ENCODE data around the gene DNAJC11. TPM values are rescaled to one million over a fixed set of nuclear protein-coding genes. Genes with fewer than 3 reads are reported as not detected.
A peak's percentile ranks its signal among the peaks of the same experiment; 100 is the strongest.

The DNAJC11 gene
- total RNA-seq, 1 experiment from 2014 or later, result 46.1 TPM

DNA sequence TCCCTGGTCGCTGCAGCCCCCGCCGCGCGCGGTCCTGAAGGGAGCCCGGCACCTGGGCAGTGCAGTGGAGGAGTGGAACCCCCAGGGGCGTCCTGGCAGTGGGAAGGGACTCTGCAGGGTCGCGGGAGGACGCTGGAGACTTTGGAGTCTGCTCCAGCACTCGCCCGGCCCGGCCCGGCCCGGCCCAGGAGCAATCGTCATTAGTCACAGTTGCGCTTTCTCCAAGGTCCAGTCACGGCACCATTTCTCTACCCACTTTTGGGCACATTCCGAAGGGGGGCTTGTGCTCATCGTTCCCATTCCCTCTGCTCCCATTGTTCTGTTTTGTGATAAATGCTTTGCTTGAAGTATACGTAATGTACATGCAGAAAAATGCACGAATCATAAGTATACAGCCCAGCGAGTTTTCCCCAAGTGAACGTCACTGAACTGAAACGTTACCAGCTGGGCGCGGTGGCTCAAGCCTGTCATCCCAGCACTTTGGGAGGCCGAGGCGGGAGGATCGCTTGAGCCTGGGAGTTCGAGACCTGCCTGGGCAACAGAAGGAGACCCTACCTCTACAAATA lies 75.9 kb downstream of the DNAJC11 start:
- DNase-seq (ENCODE audit: low read depth), result peak; percentile 19

DNA sequence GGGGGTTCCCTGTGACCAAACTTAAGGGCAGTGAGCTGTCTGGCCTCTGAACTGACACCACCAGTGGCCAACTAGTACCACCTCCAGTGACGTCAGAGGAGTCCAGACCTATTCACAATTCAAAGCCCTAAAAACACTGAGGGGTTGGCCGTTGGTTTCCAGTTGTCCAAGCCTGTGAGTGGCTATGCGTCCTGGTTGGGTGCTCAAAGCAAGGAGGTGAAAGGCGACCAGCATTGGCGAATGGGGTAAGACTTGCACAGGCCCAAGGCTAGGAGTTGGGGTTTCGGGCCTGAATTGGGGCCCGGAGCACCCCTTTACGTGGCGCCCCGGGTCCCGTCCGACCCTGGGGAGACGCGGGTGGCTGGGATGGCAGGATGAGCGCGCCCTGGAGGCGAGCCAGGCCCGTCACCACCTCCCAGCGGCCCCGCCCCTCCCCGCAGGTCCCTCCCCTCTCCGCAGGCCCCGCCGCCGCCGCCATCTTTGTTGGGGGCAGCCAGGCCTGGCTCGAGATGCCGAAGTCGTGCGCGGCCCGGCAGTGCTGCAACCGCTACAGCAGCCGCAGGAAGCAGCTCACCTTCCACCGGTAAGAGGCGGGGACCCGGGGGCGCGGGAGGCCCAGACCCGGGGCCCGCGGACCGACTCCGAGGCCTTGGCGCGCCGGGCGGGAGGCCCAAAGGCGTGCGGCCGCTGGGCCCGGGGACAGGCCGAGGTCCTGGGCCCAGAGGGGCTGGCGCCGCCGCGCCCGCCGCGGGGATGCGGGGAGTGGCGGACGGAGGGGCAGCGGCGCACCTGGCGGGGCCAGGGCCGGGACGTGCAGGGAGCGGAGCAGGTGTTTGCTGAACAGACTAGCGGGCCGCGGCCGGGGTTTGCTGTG lies 76.7 kb downstream of the DNAJC11 start, which contains the start of gene THAP3:
THAP3 (plus strand) TSS at position 159 of the 874 bp plus-strand sequence; CDS start at position 510, 351 bp downstream.
- DNase-seq (ENCODE audit: low read depth), result peak; percentile 96

DNA sequence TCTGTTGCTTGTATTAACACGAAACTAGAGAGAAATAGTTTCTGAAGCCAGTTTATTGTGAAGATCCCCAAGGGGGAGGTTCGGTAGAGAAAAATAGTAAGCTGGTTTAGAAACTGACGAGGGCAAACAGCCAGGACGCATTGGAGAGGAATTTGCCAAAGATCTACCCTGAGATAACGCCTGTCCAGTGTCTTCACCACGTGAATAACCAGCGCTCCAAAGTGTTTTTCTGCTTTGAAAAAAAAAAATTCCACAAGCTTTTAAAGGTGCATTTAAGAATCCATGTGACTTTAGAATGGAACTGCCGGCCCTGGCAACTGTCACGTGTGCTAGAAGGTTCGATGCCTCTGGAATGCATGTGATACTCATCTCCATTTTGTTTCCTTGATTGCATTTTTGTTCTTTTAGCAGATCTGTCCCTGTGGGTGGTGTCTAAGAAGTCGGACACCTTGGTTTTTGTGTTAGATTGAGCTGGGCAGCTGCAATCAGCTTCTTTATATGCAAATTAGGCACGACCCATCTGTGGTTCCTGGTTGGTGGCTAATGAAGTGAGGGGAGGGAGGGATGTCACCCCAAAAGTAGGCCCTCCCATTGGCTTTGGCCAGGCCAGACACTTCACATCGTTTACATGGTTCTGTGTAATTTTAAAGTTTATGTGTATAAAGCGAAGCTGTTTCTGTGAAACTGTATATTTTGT lies 78.2 kb downstream of the DNAJC11 start:
- DNase-seq (ENCODE audit: low read depth), result no peak

DNA sequence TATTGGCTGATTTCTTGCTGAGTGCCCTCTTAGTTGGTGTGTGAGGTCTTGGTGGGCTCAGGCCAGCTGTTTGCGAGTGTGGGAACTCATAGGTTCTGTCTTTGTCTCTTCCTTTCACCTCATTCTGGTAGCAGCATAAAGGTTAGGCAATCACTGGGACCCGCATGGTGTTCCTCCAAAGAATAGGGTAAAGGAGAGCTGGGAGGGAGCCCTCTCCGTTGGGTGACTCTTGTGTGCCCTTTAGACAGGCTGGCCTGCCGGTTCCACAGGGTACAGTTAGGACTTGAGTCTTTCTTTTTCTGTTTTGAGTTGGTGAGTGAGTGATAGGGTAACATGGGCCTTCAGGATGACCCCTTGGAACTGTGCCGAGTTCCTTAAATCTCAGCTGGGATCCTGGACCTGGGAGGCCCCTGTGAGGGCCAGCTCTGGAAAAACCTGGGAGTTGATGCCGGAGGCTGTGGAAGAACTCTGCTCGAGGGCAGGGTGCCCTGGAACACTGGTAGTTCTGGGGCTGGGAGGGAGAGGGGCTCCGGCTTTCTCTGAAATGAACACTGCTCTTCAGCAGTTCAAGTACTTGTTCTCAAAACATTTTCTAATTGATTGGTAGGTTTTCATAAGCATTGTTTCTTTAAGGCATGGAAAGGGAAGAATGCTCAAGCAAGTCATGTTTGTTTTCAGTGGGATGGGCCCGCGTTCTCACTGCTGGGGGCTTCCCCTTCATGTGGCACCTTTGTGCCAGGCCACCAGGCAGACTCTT lies 79.0 kb downstream of the DNAJC11 start:
- no peak for DNase-seq (ENCODE audit: low read depth)

DNA sequence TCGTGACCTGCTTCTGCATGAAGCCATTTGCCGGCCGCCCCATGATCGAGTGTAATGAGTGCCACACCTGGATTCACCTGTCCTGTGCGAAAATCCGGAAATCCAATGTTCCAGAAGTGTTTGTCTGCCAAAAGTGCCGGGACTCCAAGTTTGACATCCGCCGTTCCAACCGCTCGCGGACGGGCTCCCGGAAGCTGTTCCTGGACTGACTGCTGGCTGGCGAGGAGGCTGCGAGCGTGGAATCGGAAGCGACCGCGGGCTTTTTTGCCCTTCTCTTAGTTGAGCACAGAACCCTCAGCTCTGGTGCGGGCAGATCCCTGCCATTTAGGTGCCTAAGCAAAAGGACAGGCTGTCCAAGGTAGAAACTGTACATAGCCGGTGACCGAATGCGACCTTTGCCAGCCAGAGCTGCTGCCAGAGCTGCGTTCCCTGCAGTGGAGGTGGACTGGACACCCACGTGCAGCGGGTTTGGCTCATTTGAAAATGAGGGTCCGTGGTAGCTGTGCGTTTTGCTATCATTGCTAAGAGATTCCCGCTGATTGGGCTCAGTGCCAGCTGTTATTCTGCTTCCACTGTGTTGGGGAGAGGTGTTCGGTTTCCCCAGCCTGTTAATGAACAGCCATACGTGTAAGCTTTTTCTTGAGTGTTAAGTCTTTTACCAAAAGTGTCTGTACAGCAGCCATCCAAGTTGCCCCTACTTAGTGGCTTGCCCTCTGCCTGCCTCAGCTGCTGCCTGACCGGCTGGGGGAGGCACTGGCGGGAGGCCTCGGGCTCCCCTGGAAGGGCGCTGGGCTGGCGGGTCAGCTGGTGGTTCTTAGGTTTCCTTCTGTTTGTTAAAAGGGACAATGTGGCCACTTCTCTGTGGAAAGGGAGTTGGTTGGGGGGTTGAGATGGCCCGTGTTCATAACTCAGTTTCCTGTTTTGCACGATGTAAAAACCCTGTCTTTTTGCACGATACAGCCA lies 79.9 kb downstream of the DNAJC11 start:
- no peak for DNase-seq (ENCODE audit: low read depth)

DNA sequence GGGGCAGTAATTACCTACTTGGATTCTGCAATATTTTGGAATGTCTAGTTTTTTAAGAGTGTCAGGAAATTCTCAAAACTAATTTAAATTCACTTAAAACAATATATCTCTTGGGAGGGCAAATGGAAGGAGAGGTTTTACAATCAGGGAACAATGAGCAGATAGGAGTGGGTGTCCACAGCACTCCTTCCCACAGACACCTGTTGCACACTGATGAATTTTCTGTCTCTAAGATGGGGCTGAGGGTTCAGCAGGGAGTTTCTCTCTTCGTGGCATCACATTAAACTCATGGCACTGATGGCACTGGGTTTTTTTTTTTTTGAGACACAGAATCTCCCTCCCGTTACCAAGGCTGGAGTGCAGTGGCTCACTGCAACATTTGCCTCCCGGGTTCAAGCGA lies 82.6 kb downstream of the DNAJC11 start:
- DNase-seq (ENCODE audit: low read depth), result no peak

DNA sequence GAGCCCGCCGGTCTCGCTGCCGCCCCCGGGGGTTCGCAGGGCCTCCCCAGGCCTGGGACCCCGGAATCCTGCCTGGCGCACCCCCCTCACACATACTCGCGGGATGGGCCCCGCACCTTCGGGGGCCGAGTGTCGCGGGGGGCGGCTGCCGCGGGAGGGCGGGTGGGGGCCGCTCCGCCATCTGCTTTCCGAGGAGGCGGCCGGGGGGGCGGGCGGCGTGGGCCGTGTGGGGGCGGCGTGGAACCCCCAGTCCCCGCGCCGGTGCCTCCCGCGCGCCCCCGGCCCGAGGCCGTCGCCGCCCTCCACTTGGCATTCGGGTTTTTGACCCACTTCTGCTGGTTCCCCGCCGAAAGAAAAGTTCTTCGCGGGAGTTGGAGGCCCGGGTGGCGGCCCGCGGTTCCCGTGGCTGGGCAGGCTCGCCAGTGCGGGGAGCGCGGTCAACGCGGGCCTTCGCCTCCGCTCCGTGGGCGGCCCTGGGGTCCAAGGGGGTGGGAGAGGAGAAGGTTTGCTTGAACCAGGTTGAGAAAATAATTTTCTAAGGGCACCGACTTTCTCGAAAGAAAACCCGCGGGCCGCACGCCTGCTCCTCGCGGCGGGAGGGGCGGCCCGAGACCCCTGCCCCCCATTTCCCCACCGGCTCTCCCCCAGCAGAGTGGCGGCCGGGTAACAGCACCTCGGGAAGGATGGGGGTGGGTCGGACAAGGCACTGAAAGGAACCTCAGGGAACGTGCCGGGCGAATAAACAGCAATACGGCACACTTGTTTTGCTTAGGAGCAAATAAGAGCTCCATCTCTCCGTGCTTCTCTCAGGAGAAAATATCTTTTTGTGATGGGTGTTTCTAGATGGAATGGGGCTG lies 86.5 kb downstream of the DNAJC11 start:
- DNase-seq (ENCODE audit: low read depth), result no peak

DNA sequence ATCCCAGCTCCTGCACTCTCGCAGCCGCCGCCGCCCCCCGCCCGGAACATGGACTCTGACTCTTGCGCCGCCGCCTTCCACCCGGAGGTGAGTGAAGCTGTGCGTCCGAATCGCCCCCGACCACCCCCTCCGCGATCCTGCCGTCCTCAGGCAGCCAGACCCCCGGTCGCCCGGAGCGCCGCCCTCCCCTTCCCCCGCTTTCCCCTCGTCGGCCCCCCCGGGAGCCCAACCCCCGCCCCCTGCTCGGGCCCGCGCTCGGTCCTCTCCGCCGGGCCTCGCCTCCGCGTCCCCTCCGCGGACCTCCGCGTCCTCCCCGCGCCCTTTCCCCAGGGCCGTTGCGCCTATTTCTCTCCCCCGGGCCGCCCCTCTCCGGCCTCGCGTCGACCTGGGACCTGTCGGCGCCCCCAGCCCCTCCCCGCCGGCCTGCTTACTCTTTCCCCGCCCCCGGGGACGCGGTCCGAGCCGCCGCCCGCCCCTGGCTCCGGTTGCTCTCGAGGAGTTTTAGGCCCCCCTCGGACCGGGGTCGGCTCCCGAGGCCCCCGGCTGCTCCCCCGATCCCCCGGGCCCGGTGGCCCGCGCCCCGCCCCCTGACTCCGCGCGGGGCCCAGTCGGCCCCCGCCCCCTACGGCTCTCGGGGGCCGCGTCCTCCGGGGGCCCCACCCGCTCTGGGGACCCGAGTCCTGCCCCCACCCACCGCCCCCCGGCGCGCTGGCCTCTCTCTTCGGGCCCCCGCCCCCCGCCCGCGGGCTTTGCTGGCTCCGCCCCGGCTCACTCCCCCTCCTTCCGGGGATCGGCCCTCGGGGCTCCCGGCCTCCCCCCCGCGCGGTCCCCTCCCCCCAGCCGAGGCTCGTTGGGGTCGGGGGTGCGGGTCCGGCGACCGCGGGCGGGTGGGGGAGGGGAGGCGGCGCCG lies 87.3 kb downstream of the DNAJC11 start:
- DNase-seq (ENCODE audit: low read depth), result peak; percentile 40

DNA sequence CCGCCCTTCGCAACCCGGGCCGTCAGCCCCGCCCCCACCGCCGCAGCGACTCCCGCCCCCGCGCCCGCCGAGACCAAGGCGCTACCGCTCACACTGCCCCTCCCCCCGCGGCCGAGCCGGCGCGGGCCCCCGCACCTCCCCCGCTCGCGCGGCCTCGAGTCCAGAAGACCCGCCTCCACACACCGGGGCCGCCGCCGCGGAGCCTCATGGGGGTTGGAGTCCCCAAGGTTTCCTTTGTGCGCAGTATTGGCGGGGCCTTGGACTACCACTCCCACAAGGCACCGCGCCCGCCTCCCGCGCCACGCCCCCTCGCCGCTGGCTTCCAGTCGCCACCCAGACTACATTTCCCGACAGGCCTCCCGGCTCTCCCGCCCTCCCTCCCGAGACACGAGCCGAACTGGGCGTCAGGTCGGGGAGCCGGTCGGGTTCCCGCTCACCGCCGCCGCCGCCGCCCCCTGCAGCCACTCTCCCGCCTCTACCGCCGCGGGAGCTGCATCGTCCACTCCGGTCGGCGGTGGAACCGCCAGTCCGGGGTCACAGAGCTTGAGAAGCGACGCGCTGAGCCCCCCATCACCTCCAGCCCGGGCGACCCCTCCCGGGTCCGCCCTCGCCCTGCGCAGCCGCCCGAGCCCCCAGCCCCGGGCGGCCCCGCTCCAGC lies 88.1 kb downstream of the DNAJC11 start, which contains the start of gene PHF13:
PHF13 (plus strand) TSS at position 371 of the 658 bp plus-strand sequence. CDS start 336 bp downstream, outside the sequence.
- DNase-seq (ENCODE audit: low read depth), result peak; percentile 99

DNA sequence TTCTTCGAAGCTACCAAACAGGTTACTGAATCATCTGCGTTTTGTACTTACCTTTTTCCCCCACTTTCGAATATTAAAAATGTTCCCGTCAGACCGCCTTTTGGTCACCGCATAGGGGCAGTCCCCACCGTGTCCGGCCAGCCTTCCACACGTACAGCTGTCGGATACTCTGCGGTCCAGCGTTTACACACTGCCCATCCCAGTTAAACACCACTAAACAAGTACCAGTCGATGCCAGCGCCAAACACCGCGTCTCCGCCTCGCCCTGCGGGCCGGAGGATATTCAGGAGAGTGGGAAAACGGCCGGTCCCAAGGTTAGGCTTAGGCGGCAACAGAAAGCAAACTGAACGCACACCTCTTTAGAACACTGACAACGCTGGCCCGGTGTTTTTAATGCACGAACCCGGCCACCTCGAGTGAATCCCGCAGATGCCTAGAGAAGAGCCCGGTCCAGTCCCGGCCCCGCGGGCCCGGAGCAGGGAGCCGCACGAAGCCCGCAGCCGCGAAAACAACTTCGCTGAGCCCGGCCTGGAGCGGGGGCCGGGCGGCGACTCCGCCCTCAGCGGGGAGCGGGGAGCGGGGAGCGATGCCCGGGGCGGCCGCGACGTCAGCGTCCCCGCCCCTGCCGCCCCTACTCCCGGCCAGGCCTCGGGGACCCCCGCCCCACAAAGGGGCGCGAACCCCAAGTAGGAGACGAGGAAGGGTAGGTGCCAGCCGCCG lies 88.8 kb downstream of the DNAJC11 start:
- peak; percentile 60 for DNase-seq (ENCODE audit: low read depth)

DNA sequence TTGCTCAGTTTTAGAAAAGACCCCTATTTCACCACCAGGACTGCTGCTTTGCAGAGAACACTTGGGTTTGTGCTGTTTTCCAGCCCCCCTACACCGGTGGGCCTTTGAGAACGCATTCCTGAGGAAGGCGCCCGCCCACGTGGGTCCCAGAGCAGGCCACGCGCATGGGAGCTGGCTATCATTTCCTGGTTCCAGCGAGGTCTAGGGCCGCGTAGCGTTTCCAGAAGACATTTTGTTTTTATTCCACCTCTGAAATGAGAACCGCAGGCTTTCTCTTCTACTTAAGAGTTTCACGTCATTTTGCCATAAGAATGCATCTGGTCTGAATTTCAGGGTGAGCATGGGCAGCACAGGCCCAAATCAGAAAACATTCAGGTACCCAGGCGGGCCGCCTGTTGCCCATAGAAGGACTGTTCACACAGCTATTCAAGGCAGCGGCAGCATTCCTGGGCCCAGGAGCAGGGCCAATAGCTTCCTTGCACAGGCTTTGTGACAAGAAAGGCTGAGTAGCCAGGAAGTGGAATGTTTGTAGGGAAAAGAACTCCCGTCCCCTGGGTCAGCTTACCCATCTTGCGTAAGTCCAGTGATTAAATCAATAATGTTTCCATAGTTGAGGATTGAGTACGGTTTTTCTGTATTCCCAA lies 97.6 kb downstream of the DNAJC11 start:
- DNase-seq (ENCODE audit: low read depth), result peak; percentile 42

DNA sequence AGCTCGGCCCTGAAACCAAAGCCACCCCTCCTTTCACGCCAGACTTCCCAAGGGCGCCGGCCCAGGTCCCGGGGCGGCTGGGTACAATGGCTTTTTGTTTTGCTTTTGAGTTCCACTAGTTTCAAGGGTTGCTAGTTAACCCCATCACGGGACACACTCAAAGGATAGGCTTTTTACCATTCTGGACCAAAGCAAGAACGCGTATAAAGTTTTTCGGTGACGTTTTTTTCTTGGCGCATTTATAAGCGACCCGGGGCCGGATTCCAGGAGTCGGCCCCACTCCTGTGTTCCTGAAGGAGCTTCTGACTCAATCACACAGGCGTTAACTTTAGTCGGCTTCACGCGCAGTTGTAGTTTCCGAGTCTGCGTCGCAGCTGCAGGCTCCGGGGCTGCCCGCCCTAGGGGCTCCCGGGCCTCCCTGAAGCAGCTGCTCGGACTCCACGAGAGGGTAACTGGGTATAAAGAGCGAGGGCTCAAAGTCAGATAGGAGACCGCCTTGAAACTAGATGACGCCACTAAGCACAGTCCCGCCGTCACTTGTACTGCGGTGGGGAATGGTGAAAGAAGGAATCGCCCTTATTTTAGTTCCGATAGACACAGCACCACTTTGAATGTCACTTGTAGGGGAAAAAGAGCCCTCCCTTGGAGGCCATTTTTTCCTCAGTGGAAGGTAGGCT lies 98.2 kb downstream of the DNAJC11 start:
- peak; percentile 77 for DNase-seq (ENCODE audit: low read depth)

DNA sequence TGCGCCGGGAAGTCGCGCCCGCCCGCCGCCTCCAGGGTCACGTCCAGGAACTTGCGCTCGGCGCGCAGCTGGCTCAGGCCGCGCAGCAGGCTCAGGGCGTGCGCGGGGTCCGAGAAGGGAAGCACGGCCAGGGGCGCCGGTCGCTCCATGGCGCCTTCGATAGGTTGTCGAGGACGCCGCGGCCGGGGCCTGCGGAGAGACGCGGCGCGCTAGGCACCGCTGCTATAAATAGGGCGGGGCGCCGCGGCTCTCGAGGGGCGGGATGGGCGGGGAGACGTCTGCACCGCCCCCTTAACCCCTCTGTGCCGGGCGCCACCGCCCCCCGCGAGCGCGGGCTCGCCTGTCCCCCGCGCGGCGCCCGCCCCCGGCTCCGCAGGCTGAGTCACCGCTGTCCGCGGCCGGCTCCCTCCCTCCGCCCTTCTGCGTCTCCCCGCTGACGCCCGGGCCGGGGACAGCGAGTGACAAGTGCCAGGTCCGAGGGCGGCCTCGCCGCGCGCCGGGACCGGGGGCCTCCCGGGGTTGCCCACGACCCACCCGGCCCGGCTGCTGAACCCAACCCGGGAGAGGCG lies 98.9 kb downstream of the DNAJC11 start, which contains the start of gene KLHL21:
KLHL21 (minus strand) TSS at position 201 of the 569 bp plus-strand sequence; CDS start at position 149, 52 bp downstream.
- DNase-seq (ENCODE audit: low read depth), result peak; percentile 87

DNA sequence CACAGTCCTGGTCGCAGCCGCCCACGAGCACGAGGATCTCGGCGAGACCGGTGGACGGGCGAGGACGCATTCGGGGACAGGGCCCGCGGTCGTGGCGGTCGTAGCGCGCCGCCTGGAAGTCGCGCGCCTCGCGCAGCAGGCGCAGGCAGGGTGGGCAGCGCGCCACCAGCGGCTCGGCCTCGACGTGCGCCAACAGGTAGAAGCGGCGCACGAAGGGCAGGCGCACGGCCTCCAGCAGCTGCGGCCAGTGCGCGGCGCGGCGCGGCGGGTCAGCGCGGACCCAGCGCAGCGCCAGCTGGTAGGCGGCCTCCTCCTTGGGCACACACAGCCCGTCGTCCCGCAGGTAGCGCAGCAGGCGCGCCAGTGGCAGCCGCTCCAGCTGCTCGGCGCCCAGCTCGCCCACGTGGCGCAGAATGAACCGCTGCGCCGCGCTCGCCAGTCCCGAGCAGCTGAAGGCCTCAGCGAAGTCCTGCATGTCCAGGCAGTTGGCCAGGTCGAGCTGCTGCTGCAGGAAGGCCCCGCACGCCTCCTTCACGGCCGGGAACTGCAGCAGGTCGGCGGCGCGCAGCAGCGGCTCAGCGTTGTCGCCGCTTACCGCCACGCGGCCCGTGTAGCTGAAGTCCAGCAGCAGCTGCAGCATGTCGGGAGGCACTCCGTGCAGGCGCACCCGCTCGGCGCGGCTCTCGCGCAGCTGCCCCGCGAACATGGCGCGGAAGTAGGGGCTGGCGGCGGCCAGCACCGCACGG lies 99.5 kb downstream of the DNAJC11 start:
- DNase-seq (ENCODE audit: low read depth), result peak; percentile 62
